GM12878 (cell line): ENCODE measurements around the gene GPR4. TPM values are rescaled to one million over a fixed set of nuclear protein-coding genes. Genes with fewer than 3 reads are reported as not detected.
"Not testable (repeated sequence)": the region's sequence is repeated elsewhere in the genome, so short reads cannot be mapped to it uniquely, and the experiment has no call there.

ENCODE experiments used
- ATAC-seq: fragments of 200-7000 bp; cut with Tn5 transposase; 3 replicates; pipeline ENCODE4 v1.9.1; 2020; ENCODE audit warnings: mild to moderate bottlenecking, moderate library complexity
- BruUV-seq: library from RNA; stranded (reverse); fragments of 400-500 nt; replicated peaks from 2 replicates; lab custom pipeline; 2021; lab: Mats Ljungman, UMichigan
- CTCF ChIA-PET: fragments of 300-600 bp; sonication (Branson Sonifier 250); formaldehyde crosslinking; extraction: SDS; loops from one replicate; lab custom pipeline; 2021; ENCODE audit warnings: inconsistent platforms; lab: Yijun Ruan, JAX
- POLR2A ChIA-PET: fragments of 350-600 bp; formaldehyde crosslinking; extraction: SDS; loops from one replicate; lab custom pipeline; 2021; ENCODE audit warnings: inconsistent platforms; lab: Charles Lee
- RAD21 ChIA-PET: fragments of 300-600 bp; sonication (Branson Sonifier 250); formaldehyde crosslinking; loops from one replicate; lab custom pipeline; 2023; ENCODE audit warnings: antibody characterized with exemption; ENCODE audit not compliant: unreplicated experiment; lab: Charles Lee
- SMC1A ChIA-PET: fragments of 300-600 bp; sonication (Branson Sonifier 250); formaldehyde crosslinking; loops from one replicate; lab custom pipeline; 2023; ENCODE audit not compliant: unreplicated experiment, uncharacterized antibody; lab: Charles Lee
- DNase-seq: peaks from one replicate; pipeline ENCODE4 v3.0.0-alpha.2; 2011; ENCODE audit warnings: low read depth, low spot score
- FAIRE-seq: peaks from 3 replicates; lab custom pipeline; 2011; peaks lifted over from hg19 to GRCh38; lab: Jason Lieb, UNC
- H2AFZ ChIP-seq: 2 replicates; pipeline ENCODE4 v1.6.0; 2011; ENCODE audit warnings: low read depth, low read length, control low read depth; ENCODE audit not compliant: control insufficient read depth
- H3K27ac ChIP-seq: 2 replicates; pipeline ENCODE4 v1.5.1; 2011; ENCODE audit warnings: control low read depth; ENCODE audit not compliant: control insufficient read depth, insufficient read depth
- H3K27me3 ChIP-seq, 2 experiments: replicated peaks in 1 of 2; 2 replicates each; pipeline versions ENCODE4 v1.6.0 to v1.6.1; 2011; ENCODE audit warnings: low read length in 1 of 2; ENCODE audit not compliant: control insufficient read depth in 2 of 2, insufficient read depth in 2 of 2
- H3K36me3 ChIP-seq, 2 experiments: 2 replicates each; pipeline ENCODE4 v1.5.1; 2011; ENCODE audit warnings: low read length in 1 of 2; ENCODE audit not compliant: control insufficient read depth in 2 of 2, insufficient read depth in 2 of 2
- H3K4me1 ChIP-seq: 2 replicates; pipeline ENCODE4 v1.6.1; 2011; ENCODE audit warnings: mild to moderate bottlenecking, low read length, moderate library complexity, mixed read lengths; ENCODE audit not compliant: control insufficient read depth, insufficient read depth
- H3K4me2 ChIP-seq: 2 replicates; pipeline ENCODE4 v1.6.0; 2011; ENCODE audit warnings: control low read depth; ENCODE audit not compliant: control insufficient read depth, insufficient read depth
- H3K4me3 ChIP-seq: fragments of 200-600 bp; sonication (generic); 2 replicates; pipeline ENCODE4 v1.5.1; 2016
- H3K79me2 ChIP-seq: 2 replicates; pipeline ENCODE4 v1.6.0; 2011; ENCODE audit warnings: low read length; ENCODE audit not compliant: control insufficient read depth, insufficient read depth
- H3K9ac ChIP-seq: 2 replicates; pipeline ENCODE4 v1.8.0; 2011; ENCODE audit warnings: low read length, control low read depth, mixed read lengths; ENCODE audit not compliant: control insufficient read depth, insufficient read depth
- H3K9me3 ChIP-seq: replicated peaks from 3 replicates; pipeline ENCODE4 v1.5.1; 2011; ENCODE audit warnings: mild to moderate bottlenecking, low read length; ENCODE audit not compliant: control insufficient read depth, insufficient read depth
- H4K20me1 ChIP-seq: 2 replicates; pipeline ENCODE4 v1.6.0; 2011; ENCODE audit not compliant: control insufficient read depth, insufficient read depth
- CHD2 ChIP-seq: IDR thresholded peaks from 2 replicates; pipeline ENCODE4 v1.6.1; 2011; ENCODE audit warnings: low read depth, low read length, improper control_type of control experiment, borderline replicate concordance
- CREM ChIP-seq: IDR thresholded peaks from 2 replicates; pipeline ENCODE4 v1.6.1; 2014; ENCODE audit warnings: antibody characterized with exemption, low read depth
- ESRRA ChIP-seq: IDR thresholded peaks from 2 replicates; pipeline ENCODE4 v1.6.1; 2012; ENCODE audit warnings: mild to moderate bottlenecking, low read length, improper control_type of control experiment
- MEF2A ChIP-seq: IDR thresholded peaks from 2 replicates; pipeline ENCODE4 v1.6.1; 2011; ENCODE audit warnings: low read depth, mild to moderate bottlenecking, low read length, moderate library complexity; ENCODE audit not compliant: insufficient read depth
- POU2F2 ChIP-seq: IDR thresholded peaks from 3 replicates; pipeline ENCODE4 v1.6.1; 2011; ENCODE audit warnings: low read depth, mild to moderate bottlenecking, low read length, borderline replicate concordance
- RFX5 ChIP-seq: IDR thresholded peaks from 2 replicates; pipeline ENCODE4 v1.6.1; 2011; ENCODE audit warnings: low read depth, low read length, improper control_type of control experiment
- RUNX3 ChIP-seq: IDR thresholded peaks from 2 replicates; pipeline ENCODE4 v1.6.1; 2012; ENCODE audit warnings: low read length, inconsistent platforms
- SMC3 ChIP-seq: IDR thresholded peaks from 2 replicates; pipeline ENCODE4 v1.6.1; 2011; ENCODE audit warnings: low read length, improper control_type of control experiment, borderline replicate concordance
- YY1 ChIP-seq: IDR thresholded peaks from 2 replicates; pipeline ENCODE4 v1.6.1; 2011; ENCODE audit warnings: low read depth, mild to moderate bottlenecking, low read length
- WGBS: methylation state at CpG from one replicate; pipeline ENCODE4 v1.1.6; 2016; ENCODE audit warnings: low lambda C conversion rate; ENCODE audit not compliant: insufficient replicate concordance, insufficient coverage; ENCODE audit errors: missing lambda C conversion rate; 5-methylcytosine and 5-hydroxymethylcytosine counted together
- in situ Hi-C: fragments of 300-500 bp; cut with MboI; formaldehyde crosslinking; loops from 9 replicates; pipeline ENCODE4 v1.14.3; 2018; ENCODE audit warnings: mixed read lengths
- intact Hi-C: fragments of 100-400 bp; cut with micrococcal nuclease; formaldehyde crosslinking; loops from one replicate; pipeline ENCODE4 v1.14.2; 2022; ENCODE audit not compliant: unreplicated experiment
- polyA plus RNA-seq, 11 experiments: library from polyadenylated mRNA; depleted of rRNA in 4 of 11; unstranded in 6 of 11; stranded (reverse) in 5 of 11; fragments of >200 nt; fragmentation: Nextera tagmentation in 4 of 11; fragmentation: Illumina TruSeq in 1 of 11; extraction: Ambion mirVana in 4 of 11; extraction: Trizol in 1 of 11; gene quantifications; 1 replicate in 1 of 11; 2 replicates in 10 of 11; pipeline versions ENCODE4 v1.2.1 to v1.2.3, GENCODE V29; 2011 to 2016; ENCODE audit warnings: inconsistent platforms in 2 of 11, missing spikeins in 2 of 11, low read depth in 1 of 11
- total RNA-seq, 4 experiments: library from RNA; depleted of rRNA in 3 of 4; stranded (reverse); fragments of >200 nt in 3 of 4; fragmentation: Illumina TruSeq in 1 of 4; extraction: Trizol in 1 of 4; gene quantifications; 2 replicates each; pipeline versions ENCODE4 v1.2.1 to v1.2.3, GENCODE V29; 2013 to 2021

GPR4 gene
- total and polyA plus RNA-seq, 10 of the 15 experiments (the other 5 are each of a cell fraction or from before 2014, with no cell fraction given), result not detected

GRCh38 chr19:45630463-45630862 lies 28.5 kb upstream of the GPR4 start (continued):
- TF ChIP-seq MEF2A, result 0 out of 2 replicates have a peak, but pooled peaks have one; percentile 28
- TF ChIP-seq SMC3, result no peak
- peak; percentile 84 for TF ChIP-seq YY1
- TF ChIP-seq CREM, result 0 out of 2 replicates have a peak, but pooled peaks have one; percentile 21
- TF ChIP-seq POU2F2, result peak; percentile 37; the same call in 1 of the 3 replicates
- TF ChIP-seq CHD2, result no peak
- no peak for TF ChIP-seq RFX5
- no peak for TF ChIP-seq ESRRA

GRCh38 chr19:45629704-45630103 lies 27.7 kb upstream of the GPR4 start:
- H3K4me2 ChIP-seq, result peak overlapping the region; percentile 38; the same call in 1 of the 2 replicates
- CTCF ChIA-PET, result interaction anchor here (0.8 to 3.1 kb wide), 3 partner anchors 11 to 38 kb away, joined by 3 to 35 read pairs (median 3); no protein-coding TSS in a partner anchor
- RAD21 ChIA-PET, result interaction anchor here (4.1 kb wide), 1 partner anchor 12 kb away, joined by 21 read pairs; no protein-coding TSS in a partner anchor
- peaks cover 6 to 15% of the 10 kb centered on the region in 2 experiments; a peak in 3 of 4 replicates for H3K36me3 ChIP-seq
- no peaks in the 10 kb centered on the region for H4K20me1 ChIP-seq
- H3K4me1 ChIP-seq, result peaks cover 8% of the 10 kb centered on the region
- DNase-seq, result no peak
- intact Hi-C loops, result no loop called here
- no peak overlapping the region for H3K4me3 ChIP-seq
- BruUV-seq, result no TSS peak
- WGBS, result 77% methylated on average over 4 of the region's 4 CpGs
- peak overlapping the region; percentile 61 for H3K27ac ChIP-seq
- H3K9me3 ChIP-seq, result no peaks in the 10 kb centered on the region
- TF ChIP-seq POU2F2 (no peak), RUNX3 (peak; percentile 19; the same call in 1 of the 2 replicates)
- no peaks in the 10 kb centered on the region for H3K27me3 ChIP-seq
- SMC1A ChIA-PET, result interaction anchor here (0.5 to 0.9 kb wide), 2 partner anchors 12 to 87 kb away, joined by 3 to 4 read pairs; no protein-coding TSS in a partner anchor
- POLR2A ChIA-PET, result interaction anchor here (2.7 kb wide), 1 partner anchor 16 kb away, joined by 14 read pairs; no protein-coding TSS in a partner anchor
- in situ Hi-C loops, result no loop called here
- H3K9ac ChIP-seq, result no peak overlapping the region
- peak; percentile 59 for ATAC-seq
- FAIRE-seq, result no peak
- H2AFZ ChIP-seq, result no peak overlapping the region
- H3K79me2 ChIP-seq, result no peaks in the 10 kb centered on the region; the same call in 1 of the 2 replicates

GRCh38 chr19:45628219-45628618 lies 26.2 kb upstream of the GPR4 start:
- CTCF ChIA-PET, result interaction anchor here (1.3 kb wide), 1 partner anchor 13 kb away, joined by 3 read pairs; no protein-coding TSS in a partner anchor

More at GRCh38 chr19:45628219-45628618, 26.2 kb upstream of the GPR4 start:
- FAIRE-seq, SMC1A ChIA-PET, H3K27ac ChIP-seq, H3K9ac ChIP-seq, RAD21 ChIA-PET, H3K4me3 ChIP-seq, H3K4me1 ChIP-seq, intact Hi-C loops, H3K79me2 ChIP-seq, H3K4me2 ChIP-seq, H2AFZ ChIP-seq, BruUV-seq, DNase-seq, H3K27me3 ChIP-seq, H3K9me3 ChIP-seq, H4K20me1 ChIP-seq, ATAC-seq, in situ Hi-C loops: not testable (repeated sequence)
- POLR2A ChIA-PET, result interaction anchor here (0.6 to 1.8 kb wide), 2 partner anchors 12 to 25 kb away, joined by 4 read pairs; no protein-coding TSS in a partner anchor
- peaks cover 6 to 19% of the 10 kb centered on the region in 2 experiments for H3K36me3 ChIP-seq
- WGBS, result 100% methylated on average over 5 of the region's 7 CpGs
